ENCODE results near the gene IL5.

The IL5 gene

DNA sequence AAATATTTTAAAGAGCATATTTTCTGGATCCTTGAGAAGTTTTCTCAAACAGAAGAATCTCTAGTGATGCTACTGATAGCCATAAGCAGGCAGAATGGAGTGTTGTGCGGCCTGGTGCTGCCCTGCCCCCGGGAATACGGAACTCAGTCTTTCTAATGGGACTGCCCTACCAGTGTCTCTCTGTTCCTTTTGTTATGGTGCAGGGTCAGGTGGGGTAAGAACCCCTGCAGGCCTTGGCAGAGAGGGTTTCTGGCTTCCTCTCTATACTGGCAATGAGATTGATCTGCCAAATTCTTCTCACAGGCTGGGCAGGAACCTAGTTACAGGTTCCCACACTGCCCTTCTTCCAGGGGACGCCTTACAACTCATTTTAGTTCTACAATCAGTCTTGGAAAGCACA is 2.6 kb downstream of the IL5 start:
- Histone ChIP-seq H2AFZ (ENCODE audit: low read depth, low read length, severe bottlenecking) (no peak overlapping the region), H3K4me2 (ENCODE audit: low read depth, low read length, poor library complexity, severe bottlenecking) (no peak overlapping the region), H3K27me3 (ENCODE audit: low read length) (no peaks in the 10 kb centered on the region), H3K9me3 (ENCODE audit: insufficient read depth, low read length) (no peaks in the 10 kb centered on the region), H3K27ac (ENCODE audit: low read depth, low read length) (no peak overlapping the region), H3F3A (ENCODE audit: insufficient read depth) (no peaks in the 10 kb centered on the region), H3K9ac (ENCODE audit: low read length) (no peak overlapping the region), H3K36me3 (ENCODE audit: low read length) (no peaks in the 10 kb centered on the region), H3K79me2 (ENCODE audit: insufficient read depth, low read length) (no peaks in the 10 kb centered on the region), H3K4me3 (ENCODE audit: insufficient read depth, low read length, poor library complexity, severe bottlenecking) (no peak overlapping the region), H3K9me2 (replicated peaks; ENCODE audit: insufficient read depth, low read length) (no peaks in the 10 kb centered on the region), H4K20me1 (ENCODE audit: low read depth, low read length) (no peaks in the 10 kb centered on the region)
- TF ChIP-seq EZH2phosphoT487 (conservative IDR thresholded peaks at IDR 0.05; ENCODE audit: low read length) = no peak
- TF ChIP-seq, protein P1, sequence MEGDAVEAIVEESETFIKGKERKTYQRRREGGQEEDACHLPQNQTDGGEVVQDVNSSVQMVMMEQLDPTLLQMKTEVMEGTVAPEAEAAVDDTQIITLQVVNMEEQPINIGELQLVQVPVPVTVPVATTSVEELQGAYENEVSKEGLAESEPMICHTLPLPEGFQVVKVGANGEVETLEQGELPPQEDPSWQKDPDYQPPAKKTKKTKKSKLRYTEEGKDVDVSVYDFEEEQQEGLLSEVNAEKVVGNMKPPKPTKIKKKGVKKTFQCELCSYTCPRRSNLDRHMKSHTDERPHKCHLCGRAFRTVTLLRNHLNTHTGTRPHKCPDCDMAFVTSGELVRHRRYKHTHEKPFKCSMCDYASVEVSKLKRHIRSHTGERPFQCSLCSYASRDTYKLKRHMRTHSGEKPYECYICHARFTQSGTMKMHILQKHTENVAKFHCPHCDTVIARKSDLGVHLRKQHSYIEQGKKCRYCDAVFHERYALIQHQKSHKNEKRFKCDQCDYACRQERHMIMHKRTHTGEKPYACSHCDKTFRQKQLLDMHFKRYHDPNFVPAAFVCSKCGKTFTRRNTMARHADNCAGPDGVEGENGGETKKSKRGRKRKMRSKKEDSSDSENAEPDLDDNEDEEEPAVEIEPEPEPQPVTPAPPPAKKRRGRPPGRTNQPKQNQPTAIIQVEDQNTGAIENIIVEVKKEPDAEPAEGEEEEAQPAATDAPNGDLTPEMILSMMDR (IDR thresholded peaks at IDR 0.05; ENCODE audit: insufficient read depth, low read length, poor library complexity, severe bottlenecking) = no peak

DNA sequence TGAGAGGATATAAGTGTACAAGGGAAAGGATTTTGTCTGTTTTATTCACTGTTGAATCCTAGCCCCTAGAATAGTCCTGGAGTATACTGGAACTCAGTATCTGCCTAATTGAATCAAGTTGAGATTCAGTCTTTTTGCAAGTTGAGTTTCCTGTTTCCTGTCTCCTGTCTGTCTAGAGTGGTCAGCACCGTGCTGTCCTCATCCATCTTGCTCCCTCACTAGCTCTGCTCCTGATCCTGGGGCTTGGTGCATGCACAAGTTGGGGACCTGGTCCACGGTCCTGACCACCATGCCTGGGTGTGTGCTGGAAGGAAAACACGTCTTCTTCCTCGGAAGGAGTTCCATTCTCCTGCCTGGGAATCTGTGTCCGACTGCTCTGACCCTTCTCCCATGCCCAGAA is 3.2 kb downstream of the IL5 start:
- no peak overlapping the region for H2AFZ ChIP-seq (ENCODE audit: low read depth, low read length, severe bottlenecking)

DNA sequence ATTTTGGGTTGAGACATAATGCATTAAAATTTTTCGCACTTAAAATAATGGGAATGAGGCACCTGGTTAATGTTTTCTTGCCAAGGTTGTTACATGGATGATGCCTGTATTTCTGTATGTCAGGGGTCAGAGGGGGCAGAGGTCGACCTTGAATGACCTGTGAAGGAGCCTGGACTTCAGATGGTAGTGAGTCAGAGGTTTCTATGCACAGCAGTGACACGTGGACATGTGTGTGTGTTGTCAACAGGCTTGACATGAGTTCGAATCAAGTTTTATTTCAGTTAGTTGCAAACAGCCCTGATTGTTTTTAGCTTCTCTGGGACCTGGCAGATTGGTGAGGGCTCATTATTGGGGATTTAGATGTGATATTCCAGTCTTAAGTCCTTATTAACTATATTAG is 3.6 kb downstream of the IL5 start:
- Histone ChIP-seq H3K27me3 (ENCODE audit: low read length) (no peaks in the 10 kb centered on the region), H4K20me1 (ENCODE audit: low read depth, low read length) (no peaks in the 10 kb centered on the region), H3K9me3 (ENCODE audit: insufficient read depth, low read length) (no peaks in the 10 kb centered on the region), H2AFZ (ENCODE audit: low read depth, low read length, severe bottlenecking) (no peak overlapping the region), H3K9ac (ENCODE audit: low read length) (no peak overlapping the region), H3K36me3 (ENCODE audit: low read length) (no peaks in the 10 kb centered on the region), H3K79me2 (ENCODE audit: insufficient read depth, low read length) (no peaks in the 10 kb centered on the region), H3K27ac (ENCODE audit: low read depth, low read length) (no peak overlapping the region), H3F3A (ENCODE audit: insufficient read depth) (no peaks in the 10 kb centered on the region), H3K9me2 (replicated peaks; ENCODE audit: insufficient read depth, low read length) (no peaks in the 10 kb centered on the region), H3K4me3 (ENCODE audit: insufficient read depth, low read length, poor library complexity, severe bottlenecking) (no peak overlapping the region), H3K4me2 (ENCODE audit: low read depth, low read length, poor library complexity, severe bottlenecking) (no peak overlapping the region)
- no peak for TF ChIP-seq EZH2phosphoT487 (conservative IDR thresholded peaks at IDR 0.05; ENCODE audit: low read length)
- TF ChIP-seq, protein P1 (IDR thresholded peaks at IDR 0.05; ENCODE audit: insufficient read depth, low read length, poor library complexity, severe bottlenecking) = no peak

More for the DNA sequence above, 3.2 kb downstream of the IL5 start:
- no peak for TF ChIP-seq EZH2phosphoT487 (conservative IDR thresholded peaks at IDR 0.05; ENCODE audit: low read length)
- TF ChIP-seq, protein P1 (IDR thresholded peaks at IDR 0.05; ENCODE audit: insufficient read depth, low read length, poor library complexity, severe bottlenecking) = no peak
- Histone ChIP-seq H3K4me2 (ENCODE audit: low read depth, low read length, poor library complexity, severe bottlenecking) (no peak overlapping the region), H4K20me1 (ENCODE audit: low read depth, low read length) (no peaks in the 10 kb centered on the region), H3K9ac (ENCODE audit: low read length) (no peak overlapping the region), H3K9me3 (ENCODE audit: insufficient read depth, low read length) (no peaks in the 10 kb centered on the region), H3K4me3 (ENCODE audit: insufficient read depth, low read length, poor library complexity, severe bottlenecking) (no peak overlapping the region), H3K9me2 (replicated peaks; ENCODE audit: insufficient read depth, low read length) (no peaks in the 10 kb centered on the region), H3K27ac (ENCODE audit: low read depth, low read length) (no peak overlapping the region), H3K27me3 (ENCODE audit: low read length) (no peaks in the 10 kb centered on the region), H3F3A (ENCODE audit: insufficient read depth) (no peaks in the 10 kb centered on the region), H3K79me2 (ENCODE audit: insufficient read depth, low read length) (no peaks in the 10 kb centered on the region), H3K36me3 (ENCODE audit: low read length) (no peaks in the 10 kb centered on the region)

Data from SU-DHL-6 (cell line).